Peyer's patch (tissue), 4 donors: Measurements from ENCODE around the gene DEFB132. TPM values are rescaled to one million over a fixed set of nuclear protein-coding genes. Genes with fewer than 3 reads are reported as not detected.

ENCODE experiments used
- DNase-seq, 3 donors: peaks; one replicate each; pipeline ENCODE4 v3.0.0-alpha.2; 2017 to 2019
- H3K27ac ChIP-seq, 4 donors: fragments of 200-600 bp; sonication (generic); one replicate each; pipeline ENCODE4 v1.5.1; 2016 to 2019
- H3K27me3 ChIP-seq, 2 donors: fragments of 200-600 bp; sonication (generic); one replicate each; pipeline ENCODE4 v1.5.1; 2019
- H3K36me3 ChIP-seq, 3 donors: fragments of 200-600 bp; sonication (generic); one replicate each; pipeline ENCODE4 v1.5.1; 2016 to 2019
- H3K4me1 ChIP-seq, 4 donors: fragments of 200-600 bp; sonication (generic); one replicate each; pipeline ENCODE4 v1.5.1; 2016 to 2019
- H3K4me3 ChIP-seq, 4 donors: fragments of 200-600 bp; sonication (generic); 1 replicate in 3 of 4; 2 replicates in 1 of 4; pipeline ENCODE4 v1.5.1; 2016 to 2019; ENCODE audit warnings: mild to moderate bottlenecking in 1 of 4
- H3K9me3 ChIP-seq, 4 donors: fragments of 200-600 bp; sonication (generic); one replicate each; pipeline ENCODE4 v1.5.1; 2016 to 2019; ENCODE audit warnings: mild to moderate bottlenecking in 1 of 4
- CTCF ChIP-seq, 6 experiments: fragments of 450-650 bp in 4 of 6; fragments of 200-600 bp in 2 of 6; sonication (generic) in 1 of 6; IDR thresholded peaks; one replicate each; pipeline ENCODE4 v1.5.1; 2017 to 2019; ENCODE audit warnings: antibody characterized with exemption in 6 of 6, mild to moderate bottlenecking in 3 of 6, moderate library complexity in 1 of 6
- POLR2A ChIP-seq, 2 donors: fragments of 450-650 bp; IDR thresholded peaks; one replicate each; pipeline ENCODE4 v1.5.1; 2017; ENCODE audit warnings: antibody characterized with exemption in 2 of 2, mild to moderate bottlenecking in 2 of 2, moderate library complexity in 2 of 2
- total RNA-seq, 4 donors: library from RNA; depleted of rRNA; stranded (reverse); fragments of >200 nt; gene quantifications; one replicate each; pipeline ENCODE4 v1.1.0, GENCODE V29; 2016

Gene DEFB132
- total RNA-seq, 4 donors from 2014 or later: not detected

GRCh38 chr20:309306-309840, 51.8 kb downstream of the DEFB132 start:
- peak overlapping the region; percentile 43 to 86 (median 68) for H3K27ac ChIP-seq
- no peak for TF ChIP-seq CTCF (IDR thresholded peaks at IDR 0.05)
- no peak for TF ChIP-seq POLR2A (IDR thresholded peaks at IDR 0.05)
- H3K9me3 ChIP-seq: no peaks in the 10 kb centered on the region
- H3K4me3 ChIP-seq: peak overlapping the region in 3 of 4 donors; percentile 28 to 47 (median 40)
- H3K36me3 ChIP-seq: no peaks in the 10 kb centered on the region
- no peak for DNase-seq
- H3K27me3 ChIP-seq: no peaks in the 10 kb centered on the region
- peaks cover 0 to 6% (median 0%) of the 10 kb centered on the region in 4 donors for H3K4me1 ChIP-seq

- no peaks in the 10 kb centered on the region for H3K36me3 ChIP-seq
- H3K27ac ChIP-seq: peak overlapping the region; percentile 43 to 86 (median 68)
- peak overlapping the region; percentile 28 to 47 (median 38) for H3K4me3 ChIP-seq
- H3K9me3 ChIP-seq: no peaks in the 10 kb centered on the region
- H3K27me3 ChIP-seq: no peaks in the 10 kb centered on the region
- H3K4me1 ChIP-seq: peaks cover 0 to 6% (median 0%) of the 10 kb centered on the region in 4 donors
- TF ChIP-seq POLR2A (IDR thresholded peaks at IDR 0.05) (no peak), CTCF (IDR thresholded peaks at IDR 0.05) (no peak)
- DNase-seq: peak; percentile 83 to 95 (median 92)
Measured at GRCh38 chr20:309841-310644, 52.5 kb downstream of the DEFB132 start.

GRCh38 chr20:310645-311044, 53.1 kb downstream of the DEFB132 start:
- no peak for DNase-seq
- Histone ChIP-seq H3K4me3 (peak overlapping the region in 3 of 4 donors; percentile 28 to 47 (median 37)), H3K27ac (peak overlapping the region in 1 of 4 donors; percentile 86), H3K36me3 (no peaks in the 10 kb centered on the region), H3K4me1 (peaks cover 0 to 6% (median 0%) of the 10 kb centered on the region in 4 donors), H3K27me3 (no peaks in the 10 kb centered on the region), H3K9me3 (no peaks in the 10 kb centered on the region)
- TF ChIP-seq POLR2A (IDR thresholded peaks at IDR 0.05): no peak
- no peak for TF ChIP-seq CTCF (IDR thresholded peaks at IDR 0.05)

Other genes with a start within 250 kb of the DEFB132 start
- gene DEFB125, start 170.1 kb upstream of the DEFB132 start, total RNA-seq: not detected
- gene DEFB126, start 115.1 kb upstream of the DEFB132 start, total RNA-seq: not detected
- gene DEFB127, start 100.3 kb upstream of the DEFB132 start, total RNA-seq: not detected
- gene DEFB128, start 68.0 kb upstream of the DEFB132 start, total RNA-seq: not detected
- gene DEFB129, start 30.5 kb upstream of the DEFB132 start, total RNA-seq: not detected
- gene C20orf96, start 33.0 kb downstream of the DEFB132 start, total RNA-seq: 10 to 100 TPM in 2 of 4 donors, 1 to 10 TPM in 2; 6.3 to 41.3 (median 10.5) TPM
- 10 to 100 TPM in 3 of 4 donors, 1 to 10 TPM in 1; 9.6 to 17.3 (median 13.9) TPM for gene ZCCHC3, start 39.8 kb downstream of the DEFB132 start, total RNA-seq
- 1 to 10 TPM; 1.4 to 7.4 (median 2.5) TPM for gene SOX12, start 67.8 kb downstream of the DEFB132 start, total RNA-seq
- gene NRSN2, start 89.4 kb downstream of the DEFB132 start, total RNA-seq: 1 to 10 TPM; 2.1 to 5.5 (median 4.6) TPM
- gene TRIB3, start 123.0 kb downstream of the DEFB132 start, total RNA-seq: 10 to 100 TPM in 2 of 4 donors, 1 to 10 TPM in 2; 8.3 to 22.7 (median 12.1) TPM
- 100 to 1,000 TPM; 133 to 254 (median 154) TPM for gene RBCK1, start 150.6 kb downstream of the DEFB132 start, total RNA-seq
- gene TBC1D20, start 204.8 kb downstream of the DEFB132 start, total RNA-seq: 10 to 100 TPM; 38.1 to 43.6 (median 42.8) TPM